ENCODE measurements around the gene CSF1. TPM values are rescaled to one million over a fixed set of nuclear protein-coding genes. Genes with fewer than 3 reads are reported as not detected.

Gene CSF1
- total RNA-seq, 1 experiment from 2014 or later = 3.0 TPM

DNA sequence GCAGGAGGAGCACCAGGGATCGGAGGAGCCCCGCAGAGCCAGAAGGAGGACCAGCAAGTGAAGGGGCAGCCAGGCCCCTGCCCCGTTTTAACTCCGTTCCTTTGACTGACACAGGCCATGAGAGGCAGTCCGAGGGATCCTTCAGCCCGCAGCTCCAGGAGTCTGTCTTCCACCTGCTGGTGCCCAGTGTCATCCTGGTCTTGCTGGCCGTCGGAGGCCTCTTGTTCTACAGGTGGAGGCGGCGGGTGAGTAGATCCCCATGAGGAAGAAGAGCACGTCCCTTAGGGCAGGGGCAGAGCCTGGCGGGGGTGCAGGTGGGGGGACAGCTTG lies 13.3 kb downstream of the CSF1 start:
- H4K20me1 ChIP-seq (ENCODE audit: insufficient read depth) = no peaks in the 10 kb centered on the region
- no peak overlapping the region for H2AFZ ChIP-seq (ENCODE audit: low read depth, low read length, poor library complexity, severe bottlenecking)
- H3K4me2 ChIP-seq (ENCODE audit: low read length) = no peak overlapping the region
- no peaks in the 10 kb centered on the region for H3K27me3 ChIP-seq (ENCODE audit: insufficient read depth, low read length)
- BruUV-seq (replicated peaks) = no TSS peak
- no peak overlapping the region; the same call in 1 of the 2 replicates for H3K27ac ChIP-seq (ENCODE audit: low read depth, low read length)
- ChIA-PET CTCF (interaction anchor here (0.9 to 3.1 kb wide), 4 partner anchors 12 to 60 kb away, joined by 3 to 15 read pairs (median 3); partner anchors contain the start of gene AHCYL1), RAD21 (ENCODE audit: low non-redundant PET in 1 of 2, low total read pairs in 2 of 2, uncharacterized antibody in 2 of 2, unreplicated experiment in 2 of 2) (interaction anchor here in 1 of 2 experiments (1.5 kb wide), 1 partner anchor 60 kb away, joined by 5 read pairs; the partner anchor contains the start of gene AHCYL1), POLR2A (no interaction called here)
- no peak overlapping the region for H3K4me3 ChIP-seq (replicated peaks in 1 of 2; ENCODE audit: low read depth in 1 of 2, low read length in 2 of 2)
- H3K4me1 ChIP-seq (ENCODE audit: control insufficient read depth in 1 of 2, insufficient read depth in 2 of 2, low read length in 2 of 2) = no peaks in the 10 kb centered on the region
- DNase-seq (ENCODE audit: low read depth, low spot score) (no peak), ATAC-seq (no peak)
- no peaks in the 10 kb centered on the region for H3K9me3 ChIP-seq (ENCODE audit: control insufficient read depth in 1 of 2, insufficient read depth in 1 of 2, low read depth in 1 of 2, low read length in 2 of 2)
- H3K9me2 ChIP-seq (ENCODE audit: insufficient read depth) = no peaks in the 10 kb centered on the region
- H3K79me2 ChIP-seq (ENCODE audit: insufficient read depth, low read length) = no peaks in the 10 kb centered on the region
- TF ChIP-seq, protein P1, sequence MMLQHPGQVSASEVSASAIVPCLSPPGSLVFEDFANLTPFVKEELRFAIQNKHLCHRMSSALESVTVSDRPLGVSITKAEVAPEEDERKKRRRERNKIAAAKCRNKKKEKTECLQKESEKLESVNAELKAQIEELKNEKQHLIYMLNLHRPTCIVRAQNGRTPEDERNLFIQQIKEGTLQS (IDR thresholded peaks at IDR 0.05) = no peak
- no peak for TF ChIP-seq FOSL1 (IDR thresholded peaks at IDR 0.05; ENCODE audit: low read depth)
- TF ChIP-seq, protein P2, sequence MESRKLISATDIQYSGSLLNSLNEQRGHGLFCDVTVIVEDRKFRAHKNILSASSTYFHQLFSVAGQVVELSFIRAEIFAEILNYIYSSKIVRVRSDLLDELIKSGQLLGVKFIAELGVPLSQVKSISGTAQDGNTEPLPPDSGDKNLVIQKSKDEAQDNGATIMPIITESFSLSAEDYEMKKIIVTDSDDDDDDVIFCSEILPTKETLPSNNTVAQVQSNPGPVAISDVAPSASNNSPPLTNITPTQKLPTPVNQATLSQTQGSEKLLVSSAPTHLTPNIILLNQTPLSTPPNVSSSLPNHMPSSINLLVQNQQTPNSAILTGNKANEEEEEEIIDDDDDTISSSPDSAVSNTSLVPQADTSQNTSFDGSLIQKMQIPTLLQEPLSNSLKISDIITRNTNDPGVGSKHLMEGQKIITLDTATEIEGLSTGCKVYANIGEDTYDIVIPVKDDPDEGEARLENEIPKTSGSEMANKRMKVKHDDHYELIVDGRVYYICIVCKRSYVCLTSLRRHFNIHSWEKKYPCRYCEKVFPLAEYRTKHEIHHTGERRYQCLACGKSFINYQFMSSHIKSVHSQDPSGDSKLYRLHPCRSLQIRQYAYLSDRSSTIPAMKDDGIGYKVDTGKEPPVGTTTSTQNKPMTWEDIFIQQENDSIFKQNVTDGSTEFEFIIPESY (IDR thresholded peaks at IDR 0.05; ENCODE audit: extremely low read depth, insufficient replicate concordance, low read length) = no peak
- no peak for TF ChIP-seq EZH2phosphoT487 (IDR thresholded peaks at IDR 0.05; ENCODE audit: borderline replicate concordance)
- TF ChIP-seq POLR2AphosphoS5 (IDR thresholded peaks at IDR 0.05; ENCODE audit: low read depth, low read length) = no peak
- no peak for TF ChIP-seq YY1 (IDR thresholded peaks at IDR 0.05; ENCODE audit: extremely low read depth, insufficient replicate concordance, low read depth, low read length)
- TF ChIP-seq, protein P3, sequence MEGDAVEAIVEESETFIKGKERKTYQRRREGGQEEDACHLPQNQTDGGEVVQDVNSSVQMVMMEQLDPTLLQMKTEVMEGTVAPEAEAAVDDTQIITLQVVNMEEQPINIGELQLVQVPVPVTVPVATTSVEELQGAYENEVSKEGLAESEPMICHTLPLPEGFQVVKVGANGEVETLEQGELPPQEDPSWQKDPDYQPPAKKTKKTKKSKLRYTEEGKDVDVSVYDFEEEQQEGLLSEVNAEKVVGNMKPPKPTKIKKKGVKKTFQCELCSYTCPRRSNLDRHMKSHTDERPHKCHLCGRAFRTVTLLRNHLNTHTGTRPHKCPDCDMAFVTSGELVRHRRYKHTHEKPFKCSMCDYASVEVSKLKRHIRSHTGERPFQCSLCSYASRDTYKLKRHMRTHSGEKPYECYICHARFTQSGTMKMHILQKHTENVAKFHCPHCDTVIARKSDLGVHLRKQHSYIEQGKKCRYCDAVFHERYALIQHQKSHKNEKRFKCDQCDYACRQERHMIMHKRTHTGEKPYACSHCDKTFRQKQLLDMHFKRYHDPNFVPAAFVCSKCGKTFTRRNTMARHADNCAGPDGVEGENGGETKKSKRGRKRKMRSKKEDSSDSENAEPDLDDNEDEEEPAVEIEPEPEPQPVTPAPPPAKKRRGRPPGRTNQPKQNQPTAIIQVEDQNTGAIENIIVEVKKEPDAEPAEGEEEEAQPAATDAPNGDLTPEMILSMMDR (IDR thresholded peaks at IDR 0.05 in 2 of 3, conservative IDR thresholded peaks at IDR 0.05 in 1 of 3; ENCODE audit: borderline replicate concordance in 1 of 3, insufficient read depth in 1 of 3, low read depth in 2 of 3, low read length in 2 of 3) = no peak
- TF ChIP-seq, protein P4, sequence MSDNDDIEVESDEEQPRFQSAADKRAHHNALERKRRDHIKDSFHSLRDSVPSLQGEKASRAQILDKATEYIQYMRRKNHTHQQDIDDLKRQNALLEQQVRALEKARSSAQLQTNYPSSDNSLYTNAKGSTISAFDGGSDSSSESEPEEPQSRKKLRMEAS (IDR thresholded peaks at IDR 0.05) = no peak
- TF ChIP-seq ZNF274 (IDR thresholded peaks at IDR 0.05; ENCODE audit: low read depth, low read length) = no peak
- TF ChIP-seq, protein P5, sequence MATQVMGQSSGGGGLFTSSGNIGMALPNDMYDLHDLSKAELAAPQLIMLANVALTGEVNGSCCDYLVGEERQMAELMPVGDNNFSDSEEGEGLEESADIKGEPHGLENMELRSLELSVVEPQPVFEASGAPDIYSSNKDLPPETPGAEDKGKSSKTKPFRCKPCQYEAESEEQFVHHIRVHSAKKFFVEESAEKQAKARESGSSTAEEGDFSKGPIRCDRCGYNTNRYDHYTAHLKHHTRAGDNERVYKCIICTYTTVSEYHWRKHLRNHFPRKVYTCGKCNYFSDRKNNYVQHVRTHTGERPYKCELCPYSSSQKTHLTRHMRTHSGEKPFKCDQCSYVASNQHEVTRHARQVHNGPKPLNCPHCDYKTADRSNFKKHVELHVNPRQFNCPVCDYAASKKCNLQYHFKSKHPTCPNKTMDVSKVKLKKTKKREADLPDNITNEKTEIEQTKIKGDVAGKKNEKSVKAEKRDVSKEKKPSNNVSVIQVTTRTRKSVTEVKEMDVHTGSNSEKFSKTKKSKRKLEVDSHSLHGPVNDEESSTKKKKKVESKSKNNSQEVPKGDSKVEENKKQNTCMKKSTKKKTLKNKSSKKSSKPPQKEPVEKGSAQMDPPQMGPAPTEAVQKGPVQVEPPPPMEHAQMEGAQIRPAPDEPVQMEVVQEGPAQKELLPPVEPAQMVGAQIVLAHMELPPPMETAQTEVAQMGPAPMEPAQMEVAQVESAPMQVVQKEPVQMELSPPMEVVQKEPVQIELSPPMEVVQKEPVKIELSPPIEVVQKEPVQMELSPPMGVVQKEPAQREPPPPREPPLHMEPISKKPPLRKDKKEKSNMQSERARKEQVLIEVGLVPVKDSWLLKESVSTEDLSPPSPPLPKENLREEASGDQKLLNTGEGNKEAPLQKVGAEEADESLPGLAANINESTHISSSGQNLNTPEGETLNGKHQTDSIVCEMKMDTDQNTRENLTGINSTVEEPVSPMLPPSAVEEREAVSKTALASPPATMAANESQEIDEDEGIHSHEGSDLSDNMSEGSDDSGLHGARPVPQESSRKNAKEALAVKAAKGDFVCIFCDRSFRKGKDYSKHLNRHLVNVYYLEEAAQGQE (IDR thresholded peaks at IDR 0.05; ENCODE audit: low read depth) = no peak
- no peak for TF ChIP-seq JUND (IDR thresholded peaks at IDR 0.05)
- intact Hi-C loops (cut with micrococcal nuclease) = loop anchor here (5.0 kb wide), 2 partner anchors 58 to 142 kb away; partner anchors contain the start of gene AHCYL1
- no peak overlapping the region for H3K9ac ChIP-seq (ENCODE audit: low read length)
- H3K36me3 ChIP-seq (ENCODE audit: control insufficient read depth in 1 of 2, insufficient read depth in 2 of 2, low read length in 2 of 2) = peaks cover 0 to 3% of the 10 kb centered on the region in 2 experiments; a peak in 1 of 4 replicates
